Neural progenitor cell (in vitro differentiated cells): ENCODE results near the gene CCNL1. TPM values are rescaled to one million over a fixed set of nuclear protein-coding genes. Genes with fewer than 3 reads are reported as not detected.
A peak's percentile ranks its signal among the peaks of the same experiment; 100 is the strongest.

Experiments
- DNase-seq: peaks from one replicate; pipeline ENCODE4 v3.0.0-alpha.2; 2016; ENCODE audit warnings: low spot score
- H2AFZ ChIP-seq: fragments of 200-600 bp; sonication (generic); replicated peaks from 2 replicates; pipeline ENCODE4 v1.6.1; 2016; ENCODE audit warnings: antibody characterized with exemption
- H3F3A ChIP-seq: fragments of 200-600 bp; sonication (generic); 2 replicates; pipeline ENCODE4 v1.6.1; 2016; ENCODE audit warnings: antibody characterized with exemption, low read depth
- H3K27ac ChIP-seq: fragments of 200-600 bp; sonication (generic); 2 replicates; pipeline ENCODE4 v1.5.1; 2016; ENCODE audit warnings: mild to moderate bottlenecking
- H3K27me3 ChIP-seq: fragments of 200-600 bp; sonication (generic); 2 replicates; pipeline ENCODE4 v1.6.1; 2016; ENCODE audit warnings: mild to moderate bottlenecking, moderate library complexity
- H3K36me3 ChIP-seq: fragments of 200-600 bp; sonication (generic); 2 replicates; pipeline ENCODE4 v1.5.1; 2016
- H3K4me1 ChIP-seq: fragments of 200-600 bp; sonication (generic); 2 replicates; pipeline ENCODE4 v1.6.1; 2016; ENCODE audit warnings: mixed run types
- H3K4me2 ChIP-seq: fragments of 200-600 bp; sonication (generic); 2 replicates; pipeline ENCODE4 v1.6.1; 2016
- H3K4me3 ChIP-seq: fragments of 200-600 bp; sonication (generic); 2 replicates; pipeline ENCODE4 v1.5.1; 2016
- H3K79me2 ChIP-seq: fragments of 200-600 bp; sonication (generic); 2 replicates; pipeline ENCODE4 v1.6.1; 2016; ENCODE audit warnings: low read depth
- H3K9ac ChIP-seq: fragments of 200-600 bp; sonication (generic); 2 replicates; pipeline ENCODE4 v1.6.1; 2016
- H3K9me3 ChIP-seq: fragments of 200-600 bp; sonication (generic); 2 replicates; pipeline ENCODE4 v1.5.1; 2016; ENCODE audit warnings: low read depth
- H4K20me1 ChIP-seq: fragments of 200-600 bp; sonication (generic); 2 replicates; pipeline ENCODE4 v1.6.1; 2016; ENCODE audit warnings: low read depth
- H3K27ac Mint-ChIP-seq: 3 replicates; pipeline ENCODE4 v1.8.0; 2021; ENCODE audit warnings: mixed read lengths
- H3K27me3 Mint-ChIP-seq: 2 replicates; pipeline ENCODE4 v1.8.0; 2022; ENCODE audit warnings: low read depth, mild to moderate bottlenecking, inconsistent platforms, moderate library complexity, mixed read lengths; ENCODE audit not compliant: insufficient read depth
- H3K36me3 Mint-ChIP-seq: 3 replicates; pipeline ENCODE4 v1.8.0; 2021; ENCODE audit warnings: mixed read lengths
- H3K4me1 Mint-ChIP-seq: 3 replicates; pipeline ENCODE4 v1.8.0; 2021; ENCODE audit warnings: mixed read lengths
- H3K4me3 Mint-ChIP-seq: 3 replicates; pipeline ENCODE4 v1.8.0; 2021; ENCODE audit warnings: mild to moderate bottlenecking, moderate library complexity, mixed read lengths
- H3K9me3 Mint-ChIP-seq: 3 replicates; pipeline ENCODE4 v1.8.0; 2020; ENCODE audit warnings: mixed read lengths
- CTCF ChIP-seq: fragments of 200-600 bp; sonication (generic); IDR thresholded peaks from 2 replicates; pipeline ENCODE4 v1.5.1; 2017; ENCODE audit warnings: antibody characterized with exemption, mild to moderate bottlenecking
- EZH2 ChIP-seq: fragments of 200-600 bp; sonication (generic); IDR thresholded peaks from 2 replicates; pipeline ENCODE4 v1.6.1; 2017; ENCODE audit warnings: antibody characterized with exemption, mild to moderate bottlenecking, moderate library complexity
- EZH2phosphoT487 ChIP-seq: fragments of 200-600 bp; sonication (generic); IDR thresholded peaks from 2 replicates; pipeline ENCODE4 v1.6.1; 2017; ENCODE audit warnings: antibody characterized with exemption
- total RNA-seq: library from RNA; depleted of rRNA; stranded (reverse); fragments of >200 nt; gene quantifications from 2 replicates; pipeline ENCODE4 v1.2.3, GENCODE V29; 2015; ENCODE audit warnings: low replicate concordance

The CCNL1 gene
- total RNA-seq, 1 donor from 2014 or later, result 214 TPM

- Histone ChIP-seq H3K27me3 (no peaks in the 10 kb centered on the region), H3K36me3 (peaks cover 7% of the 10 kb centered on the region), H3K27ac (no peak overlapping the region), H3K79me2 (peaks cover 26% of the 10 kb centered on the region), H3K4me1 (peaks cover 13% of the 10 kb centered on the region), H2AFZ (no peak overlapping the region), H3K4me3 (no peak overlapping the region), H4K20me1 (no peaks in the 10 kb centered on the region), H3K4me2 (no peak overlapping the region), H3K9ac (no peak overlapping the region), H3F3A (peaks cover 25% of the 10 kb centered on the region), H3K9me3 (peaks cover 6% of the 10 kb centered on the region)
- no peak for DNase-seq
- Mint-ChIP-seq H3K36me3 (peaks cover 6% of the 10 kb centered on the region), H3K9me3 (peaks cover 4% of the 10 kb centered on the region), H3K27me3 (peaks cover 4% of the 10 kb centered on the region), H3K27ac (no peak overlapping the region), H3K4me1 (peaks cover 27% of the 10 kb centered on the region), H3K4me3 (no peak overlapping the region)
- no peak for TF ChIP-seq EZH2phosphoT487
- no peak for TF ChIP-seq EZH2
These were observed 12.8 kb upstream of the CCNL1 start for GRCh38 chr3:157172746-157173145.

- no peaks in the 10 kb centered on the region for H4K20me1 ChIP-seq
- peaks cover 10% of the 10 kb centered on the region for H3K4me1 ChIP-seq
- H3K27ac ChIP-seq, result peak overlapping the region; percentile 51
- Mint-ChIP-seq H3K27ac (no peak overlapping the region), H3K9me3 (no peaks in the 10 kb centered on the region), H3K4me3 (no peak overlapping the region), H3K4me1 (peaks cover 16% of the 10 kb centered on the region), H3K27me3 (peaks cover 2% of the 10 kb centered on the region), H3K36me3 (no peaks in the 10 kb centered on the region)
- H3K4me3 ChIP-seq, result no peak overlapping the region
- H2AFZ ChIP-seq, result peak overlapping the region; percentile 96
- H3K9me3 ChIP-seq, result no peaks in the 10 kb centered on the region
- no peaks in the 10 kb centered on the region for H3K36me3 ChIP-seq
- H3F3A ChIP-seq, result peaks cover 25% of the 10 kb centered on the region
- peaks cover 7% of the 10 kb centered on the region for H3K79me2 ChIP-seq
- no peak for DNase-seq
- H3K27me3 ChIP-seq, result no peaks in the 10 kb centered on the region
- H3K4me2 ChIP-seq, result peak overlapping the region; percentile 21
- H3K9ac ChIP-seq, result no peak overlapping the region
- TF ChIP-seq EZH2 (no peak), EZH2phosphoT487 (no peak), CTCF (no peak)
These were observed 10.9 kb upstream of the CCNL1 start for GRCh38 chr3:157170861-157171260.

GRCh38 chr3:157167371-157168042 is 7.6 kb upstream of the CCNL1 start:
- Histone ChIP-seq H3K79me2 (no peaks in the 10 kb centered on the region), H2AFZ (no peak overlapping the region), H3K4me3 (no peak overlapping the region), H3K9ac (no peak overlapping the region), H3K27me3 (no peaks in the 10 kb centered on the region), H3K4me2 (no peak overlapping the region), H3F3A (peaks cover 7% of the 10 kb centered on the region), H3K27ac (no peak overlapping the region), H3K9me3 (no peaks in the 10 kb centered on the region), H4K20me1 (no peaks in the 10 kb centered on the region), H3K36me3 (no peaks in the 10 kb centered on the region), H3K4me1 (peaks cover 10% of the 10 kb centered on the region)
- Mint-ChIP-seq H3K27me3 (no peaks in the 10 kb centered on the region), H3K4me1 (peaks cover 6% of the 10 kb centered on the region), H3K9me3 (no peaks in the 10 kb centered on the region), H3K36me3 (peaks cover 2% of the 10 kb centered on the region), H3K27ac (peak overlapping the region; percentile 2), H3K4me3 (no peak overlapping the region)
- no peak for DNase-seq
- TF ChIP-seq EZH2phosphoT487 (no peak), CTCF (no peak), EZH2 (no peak)

- Histone ChIP-seq H3K27me3 (no peaks in the 10 kb centered on the region), H2AFZ (no peak overlapping the region), H3K4me2 (no peak overlapping the region), H3K79me2 (no peaks in the 10 kb centered on the region), H3K4me3 (no peak overlapping the region), H3K9me3 (no peaks in the 10 kb centered on the region), H3K27ac (no peak overlapping the region), H3F3A (peaks cover 7% of the 10 kb centered on the region), H3K36me3 (no peaks in the 10 kb centered on the region), H3K4me1 (peaks cover 8% of the 10 kb centered on the region), H3K9ac (no peak overlapping the region), H4K20me1 (no peaks in the 10 kb centered on the region)
- Mint-ChIP-seq H3K36me3 (peaks cover 3% of the 10 kb centered on the region), H3K4me3 (no peak overlapping the region), H3K27me3 (no peaks in the 10 kb centered on the region), H3K27ac (no peak overlapping the region), H3K4me1 (peaks cover 6% of the 10 kb centered on the region), H3K9me3 (no peaks in the 10 kb centered on the region)
- TF ChIP-seq CTCF, result no peak
- DNase-seq, result no peak
These were observed 6.6 kb upstream of the CCNL1 start for GRCh38 chr3:157166561-157166960.
